H9 (cell line): Measurements from ENCODE around the gene CALML5. TPM values are rescaled to one million over a fixed set of nuclear protein-coding genes. Genes with fewer than 3 reads are reported as not detected.

Source experiments
- DNase-seq: peaks from one replicate; pipeline ENCODE4 v3.0.0-alpha.2; 2017
- H2AFZ ChIP-seq: one replicate; pipeline ENCODE4 v1.6.1; 2013; ENCODE audit warnings: mild to moderate bottlenecking, low read length, control low read depth, moderate library complexity
- H2AK5ac ChIP-seq: 2 replicates; pipeline ENCODE4 v1.6.1; 2013; ENCODE audit warnings: low read length, control low read depth, mixed read lengths; ENCODE audit not compliant: insufficient read length
- H2BK120ac ChIP-seq: one replicate; pipeline ENCODE4 v1.6.1; 2013; ENCODE audit warnings: low read depth, mild to moderate bottlenecking, low read length, control low read depth, inconsistent platforms; ENCODE audit not compliant: poor library complexity, severe bottlenecking
- H2BK12ac ChIP-seq: 2 replicates; pipeline ENCODE4 v1.6.1; 2013; ENCODE audit warnings: low read length, control low read depth, mixed read lengths, low read depth; ENCODE audit not compliant: insufficient read length
- H2BK15ac ChIP-seq: 2 replicates; pipeline ENCODE4 v1.6.1; 2013; ENCODE audit warnings: low read depth, low read length, control low read depth
- H2BK20ac ChIP-seq: one replicate; pipeline ENCODE4 v1.6.1; 2013; ENCODE audit warnings: low read depth, mild to moderate bottlenecking, low read length, control low read depth, inconsistent platforms; ENCODE audit not compliant: poor library complexity, severe bottlenecking
- H2BK5ac ChIP-seq: 2 replicates; pipeline ENCODE4 v1.6.1; 2013; ENCODE audit warnings: low read length, control low read depth, mixed read lengths; ENCODE audit not compliant: insufficient read length
- H3K14ac ChIP-seq: 2 replicates; pipeline ENCODE4 v1.6.1; 2013; ENCODE audit warnings: low read length, control low read depth; ENCODE audit not compliant: insufficient read depth
- H3K18ac ChIP-seq: 2 replicates; pipeline ENCODE4 v1.6.1; 2013; ENCODE audit warnings: low read depth, mild to moderate bottlenecking, mixed read lengths, low read length, control low read depth; ENCODE audit not compliant: insufficient read length
- H3K23ac ChIP-seq: 2 replicates; pipeline ENCODE4 v1.6.1; 2013; ENCODE audit warnings: low read length, control low read depth, mixed read lengths, low read depth; ENCODE audit not compliant: insufficient read length
- H3K23me2 ChIP-seq: 2 replicates; pipeline ENCODE4 v1.6.1; 2013; ENCODE audit warnings: low read depth, mild to moderate bottlenecking, mixed read lengths, low read length, control low read depth; ENCODE audit not compliant: insufficient read length, poor library complexity, severe bottlenecking
- H3K27ac ChIP-seq: 2 replicates; pipeline ENCODE4 v1.5.1; 2013; ENCODE audit warnings: low read length, control low read depth, mixed read lengths, low read depth; ENCODE audit not compliant: insufficient read length
- H3K27me3 ChIP-seq: 2 replicates; pipeline ENCODE4 v1.6.1; 2013; ENCODE audit warnings: low read length, control low read depth, inconsistent platforms; ENCODE audit not compliant: insufficient read depth
- H3K4ac ChIP-seq: 2 replicates; pipeline ENCODE4 v1.6.1; 2013; ENCODE audit warnings: low read depth, mild to moderate bottlenecking, control low read depth, inconsistent platforms, low read length, moderate library complexity
- H3K4me1 ChIP-seq: 2 replicates; pipeline ENCODE4 v1.6.1; 2013; ENCODE audit warnings: low read length, control low read depth, inconsistent platforms; ENCODE audit not compliant: insufficient read depth
- H3K4me2 ChIP-seq: 2 replicates; pipeline ENCODE4 v1.6.1; 2013; ENCODE audit warnings: low read length, control low read depth, mixed read lengths; ENCODE audit not compliant: insufficient read length, insufficient read depth
- H3K56ac ChIP-seq: 2 replicates; pipeline ENCODE4 v1.6.1; 2013; ENCODE audit warnings: low read depth, mild to moderate bottlenecking, mixed read lengths, low read length, control low read depth; ENCODE audit not compliant: insufficient read length
- H3K79me1 ChIP-seq: 2 replicates; pipeline ENCODE4 v1.6.1; 2013; ENCODE audit warnings: low read depth, mild to moderate bottlenecking, moderate library complexity, low read length, control low read depth, inconsistent platforms; ENCODE audit not compliant: insufficient read depth, poor library complexity, severe bottlenecking
- H3K79me2 ChIP-seq: 2 replicates; pipeline ENCODE4 v1.6.1; 2013; ENCODE audit warnings: low read length, control low read depth, inconsistent platforms; ENCODE audit not compliant: insufficient read depth
- H3K9ac ChIP-seq: 2 replicates; pipeline ENCODE4 v1.6.1; 2013; ENCODE audit warnings: low read length, control low read depth, mixed read lengths; ENCODE audit not compliant: insufficient read length; ENCODE audit errors: extremely low read depth
- H3K9me3 ChIP-seq: one replicate; pipeline ENCODE4 v1.6.1; 2013; ENCODE audit warnings: low read depth, low read length, inconsistent platforms; ENCODE audit not compliant: control insufficient read depth
- H3T11ph ChIP-seq: one replicate; pipeline ENCODE4 v1.6.1; 2013; ENCODE audit warnings: mild to moderate bottlenecking, low read length, control low read depth, inconsistent platforms
- H4K20me1 ChIP-seq: one replicate; pipeline ENCODE4 v1.6.1; 2013; ENCODE audit not compliant: control insufficient read depth, insufficient read length, insufficient read depth
- H4K5ac ChIP-seq: 2 replicates; pipeline ENCODE4 v1.6.1; 2013; ENCODE audit warnings: low read depth, mild to moderate bottlenecking, mixed read lengths, low read length, control low read depth; ENCODE audit not compliant: insufficient read length
- H4K8ac ChIP-seq: replicated peaks from 2 replicates; pipeline ENCODE4 v1.6.1; 2013; ENCODE audit warnings: low read length, control low read depth, mixed read lengths, low read depth; ENCODE audit not compliant: insufficient read length
- H4K91ac ChIP-seq: 2 replicates; pipeline ENCODE4 v1.6.1; 2013; ENCODE audit warnings: low read depth, mild to moderate bottlenecking, moderate library complexity, mixed read lengths, low read length, control low read depth; ENCODE audit not compliant: insufficient read length
- H3K27ac Mint-ChIP-seq, 3 experiments: 2 replicates in 2 of 3; 3 replicates in 1 of 3; pipeline ENCODE4 v1.8.0; 2020 to 2021; ENCODE audit warnings: mixed read lengths in 3 of 3, mild to moderate bottlenecking in 1 of 3, moderate library complexity in 1 of 3
- H3K27me3 Mint-ChIP-seq: 2 replicates; pipeline ENCODE4 v1.8.0; 2021; ENCODE audit warnings: low read depth, mild to moderate bottlenecking, moderate library complexity, mixed read lengths
- H3K36me3 Mint-ChIP-seq, 3 experiments: 2 replicates in 2 of 3; 3 replicates in 1 of 3; pipeline ENCODE4 v1.8.0; 2020 to 2021; ENCODE audit warnings: low read depth in 3 of 3, mixed read lengths in 3 of 3; ENCODE audit not compliant: insufficient read depth in 1 of 3
- H3K4me1 Mint-ChIP-seq, 2 experiments: 2 replicates each; pipeline ENCODE4 v1.8.0; 2020; ENCODE audit warnings: mixed read lengths in 2 of 2
- H3K4me3 Mint-ChIP-seq, 2 experiments: 2 replicates in 1 of 2; 3 replicates in 1 of 2; pipeline ENCODE4 v1.8.0; 2020 to 2021; ENCODE audit warnings: mild to moderate bottlenecking in 2 of 2, mixed read lengths in 2 of 2, moderate library complexity in 1 of 2
- H3K9me3 Mint-ChIP-seq, 2 experiments: 2 replicates in 1 of 2; 3 replicates in 1 of 2; pipeline ENCODE4 v1.8.0; 2020; ENCODE audit warnings: mild to moderate bottlenecking in 2 of 2, mixed read lengths in 2 of 2, moderate library complexity in 1 of 2
- WGBS: extraction: QIAGEN DNeasy Blood & Tissue Kit; methylation state at CpG from one replicate; pipeline ENCODE4 v1.1.7; 2013; ENCODE audit warnings: missing lambda C conversion rate, low lambda C conversion rate, mixed read lengths; ENCODE audit not compliant: insufficient read length; ENCODE audit errors: extremely low coverage; 5-methylcytosine and 5-hydroxymethylcytosine counted together
- total RNA-seq: library from RNA; stranded (reverse); gene quantifications from 2 replicates; pipeline ENCODE4 v1.2.1, GENCODE V29; 2021
- TF ChIP-seq, protein P1 (sequence below): fragments of 200-600 bp; sonication (generic); conservative IDR thresholded peaks from 3 replicates; pipeline ENCODE4 v1.8.0; 2021; ENCODE audit warnings: antibody characterized with exemption, mild to moderate bottlenecking

The CALML5 gene
- total RNA-seq, 1 experiment from 2014 or later: not detected

DNA sequence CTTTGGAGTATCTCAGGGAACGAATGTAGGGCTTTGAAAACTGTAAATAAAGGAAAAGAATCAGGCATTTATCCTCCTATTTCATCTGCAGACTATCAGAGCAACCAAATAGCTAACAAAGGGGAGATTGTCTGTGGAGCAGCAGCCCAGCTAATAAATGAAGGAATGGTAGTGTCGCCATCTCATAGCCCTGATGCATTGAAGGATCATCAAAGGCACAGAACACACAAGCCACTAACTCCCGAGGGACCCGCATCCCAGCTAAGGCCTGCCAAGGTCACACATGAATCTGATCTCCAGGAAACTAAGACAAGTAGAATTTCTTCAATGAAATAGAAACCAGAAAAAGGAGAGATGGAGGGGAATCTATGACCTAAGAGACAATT is 38.2 kb downstream of the CALML5 start:
- no peak overlapping the region for H3K4ac ChIP-seq
- Mint-ChIP-seq H3K9me3 (peaks cover 6 to 36% of the 10 kb centered on the region in 2 experiments; a peak in 4 of 5 replicates), H3K36me3 (peaks cover 36 to 87% (median 55%) of the 10 kb centered on the region in 3 experiments), H3K4me3 (no peak overlapping the region), H3K27ac (no peak overlapping the region), H3K27me3 (peaks cover 2% of the 10 kb centered on the region), H3K4me1 (peaks cover 12 to 31% of the 10 kb centered on the region in 2 experiments)
- no CpG with 5 or more reads among the region's 4 CpGs for WGBS
- TF ChIP-seq, protein P1, sequence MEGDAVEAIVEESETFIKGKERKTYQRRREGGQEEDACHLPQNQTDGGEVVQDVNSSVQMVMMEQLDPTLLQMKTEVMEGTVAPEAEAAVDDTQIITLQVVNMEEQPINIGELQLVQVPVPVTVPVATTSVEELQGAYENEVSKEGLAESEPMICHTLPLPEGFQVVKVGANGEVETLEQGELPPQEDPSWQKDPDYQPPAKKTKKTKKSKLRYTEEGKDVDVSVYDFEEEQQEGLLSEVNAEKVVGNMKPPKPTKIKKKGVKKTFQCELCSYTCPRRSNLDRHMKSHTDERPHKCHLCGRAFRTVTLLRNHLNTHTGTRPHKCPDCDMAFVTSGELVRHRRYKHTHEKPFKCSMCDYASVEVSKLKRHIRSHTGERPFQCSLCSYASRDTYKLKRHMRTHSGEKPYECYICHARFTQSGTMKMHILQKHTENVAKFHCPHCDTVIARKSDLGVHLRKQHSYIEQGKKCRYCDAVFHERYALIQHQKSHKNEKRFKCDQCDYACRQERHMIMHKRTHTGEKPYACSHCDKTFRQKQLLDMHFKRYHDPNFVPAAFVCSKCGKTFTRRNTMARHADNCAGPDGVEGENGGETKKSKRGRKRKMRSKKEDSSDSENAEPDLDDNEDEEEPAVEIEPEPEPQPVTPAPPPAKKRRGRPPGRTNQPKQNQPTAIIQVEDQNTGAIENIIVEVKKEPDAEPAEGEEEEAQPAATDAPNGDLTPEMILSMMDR: no peak
- no peak overlapping the region for H2BK120ac ChIP-seq
- no peak overlapping the region for H3T11ph ChIP-seq
- H2BK15ac ChIP-seq: no peak overlapping the region
- no peak overlapping the region for H4K91ac ChIP-seq
- H3K4me2 ChIP-seq: no peak overlapping the region
- no peak overlapping the region for H3K9ac ChIP-seq
- no peaks in the 10 kb centered on the region for H3K27me3 ChIP-seq
- no peaks in the 10 kb centered on the region for H4K20me1 ChIP-seq
- H3K4me1 ChIP-seq: peaks cover 2% of the 10 kb centered on the region; the same call in 1 of the 2 replicates
- H3K23ac ChIP-seq: no peak overlapping the region
- H2BK12ac ChIP-seq: no peak overlapping the region
- no peak overlapping the region for H4K8ac ChIP-seq
- H3K56ac ChIP-seq: no peak overlapping the region
- no peaks in the 10 kb centered on the region for H3K23me2 ChIP-seq
- H3K79me1 ChIP-seq: no peaks in the 10 kb centered on the region
- H3K14ac ChIP-seq: no peak overlapping the region
- H3K9me3 ChIP-seq: no peaks in the 10 kb centered on the region
- no peak for DNase-seq
- no peak overlapping the region for H2BK20ac ChIP-seq
- H3K18ac ChIP-seq: no peak overlapping the region
- no peak overlapping the region for H4K5ac ChIP-seq
- no peaks in the 10 kb centered on the region for H3K79me2 ChIP-seq
- H2BK5ac ChIP-seq: no peak overlapping the region
- H2AK5ac ChIP-seq: no peak overlapping the region
- H3K27ac ChIP-seq: no peak overlapping the region
- H2AFZ ChIP-seq: no peak overlapping the region
